Hepatocyte (in vitro differentiated cells): ENCODE measurements around the gene NOD1. TPM values are rescaled to one million over a fixed set of nuclear protein-coding genes. Genes with fewer than 3 reads are reported as not detected.
A peak's percentile ranks its signal among the peaks of the same experiment; 100 is the strongest.

Experiments used
- DNase-seq: peaks from one replicate; pipeline ENCODE4 v3.0.0-alpha.2; 2016; ENCODE audit warnings: low spot score
- H2AFZ ChIP-seq: fragments of 200-600 bp; sonication (generic); 2 replicates; pipeline ENCODE4 v1.6.0; 2016; ENCODE audit warnings: antibody characterized with exemption, mild to moderate bottlenecking
- H3K27ac ChIP-seq: fragments of 200-600 bp; sonication (generic); 2 replicates; pipeline ENCODE4 v1.5.1; 2016; ENCODE audit warnings: mild to moderate bottlenecking
- H3K27me3 ChIP-seq: fragments of 200-600 bp; sonication (generic); 2 replicates; pipeline ENCODE4 v1.6.1; 2016
- H3K36me3 ChIP-seq: fragments of 200-600 bp; sonication (generic); replicated peaks from 2 replicates; pipeline ENCODE4 v1.5.1; 2016; ENCODE audit warnings: low read depth; ENCODE audit not compliant: insufficient read depth
- H3K4me1 ChIP-seq: fragments of 200-600 bp; sonication (generic); 2 replicates; pipeline ENCODE4 v1.5.1; 2016; ENCODE audit warnings: mild to moderate bottlenecking, moderate library complexity; ENCODE audit not compliant: insufficient read depth
- H3K4me2 ChIP-seq: fragments of 200-600 bp; sonication (generic); 2 replicates; pipeline ENCODE4 v1.6.0; 2016
- H3K4me3 ChIP-seq: fragments of 200-600 bp; sonication (generic); 2 replicates; pipeline ENCODE4 v1.5.1; 2016; ENCODE audit warnings: mild to moderate bottlenecking
- H3K79me2 ChIP-seq: fragments of 200-600 bp; sonication (generic); 2 replicates; pipeline ENCODE4 v1.6.0; 2017; ENCODE audit warnings: mild to moderate bottlenecking
- H3K9me2 ChIP-seq: fragments of 200-600 bp; sonication (generic); replicated peaks from 2 replicates; pipeline ENCODE4 v1.6.0; 2017; ENCODE audit warnings: mild to moderate bottlenecking; ENCODE audit not compliant: insufficient read depth
- H3K9me3 ChIP-seq: fragments of 200-600 bp; sonication (generic); 2 replicates; pipeline ENCODE4 v1.5.1; 2016; ENCODE audit warnings: low read depth, mild to moderate bottlenecking
- H4K20me1 ChIP-seq: fragments of 200-600 bp; sonication (generic); 2 replicates; pipeline ENCODE4 v1.6.0; 2016; ENCODE audit warnings: mild to moderate bottlenecking; ENCODE audit not compliant: insufficient read depth, poor library complexity, severe bottlenecking
- EZH2 ChIP-seq: fragments of 200-600 bp; sonication (generic); IDR thresholded peaks from 2 replicates; pipeline ENCODE4 v1.6.1; 2016; ENCODE audit warnings: antibody characterized with exemption, mild to moderate bottlenecking, borderline replicate concordance
- EZH2phosphoT487 ChIP-seq: fragments of 200-600 bp; sonication (generic); IDR thresholded peaks from one replicate; pipeline ENCODE4 v1.6.1; 2018; ENCODE audit warnings: antibody characterized with exemption, mild to moderate bottlenecking, low read depth, moderate library complexity; ENCODE audit not compliant: unreplicated experiment, severe bottlenecking
- WGBS: methylation state at CpG from one replicate; pipeline ENCODE4 v1.1.6; 2016; ENCODE audit warnings: low lambda C conversion rate; ENCODE audit errors: missing lambda C conversion rate; 5-methylcytosine and 5-hydroxymethylcytosine counted together
- polyA plus RNA-seq: library from polyadenylated mRNA; unstranded; fragments of >200 nt; fragmentation: Nextera tagmentation; extraction: Ambion mirVana; gene quantifications from 2 replicates; pipeline ENCODE4 v1.2.1, GENCODE V29; 2016
- total RNA-seq: library from RNA; depleted of rRNA; stranded (reverse); fragments of >200 nt; gene quantifications from 2 replicates; pipeline ENCODE4 v1.2.3, GENCODE V29; 2014
- TF ChIP-seq, protein P1 (sequence below): fragments of 200-600 bp; sonication (generic); IDR thresholded peaks from 2 replicates; pipeline ENCODE4 v1.5.1; 2016; ENCODE audit warnings: antibody characterized with exemption, mild to moderate bottlenecking; ENCODE audit not compliant: poor library complexity

Gene NOD1
- total and polyA plus RNA-seq, 2 experiments from 2014 or later = 3.0 to 6.1 TPM

DNA sequence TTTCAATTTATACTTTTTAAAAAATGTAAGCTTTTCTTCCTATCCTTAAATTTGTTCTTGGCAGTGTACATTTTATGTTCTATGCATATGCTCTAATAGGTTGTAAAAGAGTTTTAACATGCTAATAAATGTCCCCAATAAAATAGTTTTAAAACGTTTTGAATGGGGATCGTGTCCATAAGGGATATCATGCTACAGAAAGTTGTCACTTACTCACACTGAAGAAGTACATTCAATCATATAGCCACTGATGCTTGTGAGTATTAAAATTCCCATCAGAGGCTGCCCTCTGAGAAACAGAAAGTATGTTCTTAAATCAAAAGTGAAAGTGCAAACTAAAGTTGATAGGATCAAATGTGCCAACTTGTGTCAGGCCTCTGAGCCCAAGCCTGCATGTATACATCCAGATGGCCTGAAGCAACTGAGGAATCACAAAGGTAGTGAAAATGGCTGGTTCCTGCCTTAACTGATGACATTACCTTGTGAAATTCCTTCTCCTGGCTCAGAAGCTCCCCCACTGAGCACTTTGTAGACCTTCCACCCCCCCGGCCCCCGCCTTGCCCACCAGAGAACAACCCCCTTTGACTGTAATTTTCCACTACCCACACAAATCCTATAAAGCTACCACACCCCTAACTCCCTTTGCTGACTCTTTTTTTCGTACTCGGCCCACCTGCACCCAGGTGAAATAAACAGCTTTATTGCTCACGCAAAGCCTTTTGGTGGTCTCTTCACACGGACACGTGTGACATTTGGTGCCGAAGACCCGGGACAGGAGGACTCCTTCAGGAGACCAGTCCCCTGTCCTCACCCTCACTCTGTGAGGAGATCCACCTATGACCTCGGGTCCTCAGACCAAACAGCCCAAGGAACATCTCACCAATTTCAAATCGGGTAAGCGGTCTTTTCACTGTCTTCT, 877 bp upstream of the NOD1 start:
- no peaks in the 10 kb centered on the region for H4K20me1 ChIP-seq
- H3K36me3 ChIP-seq = no peaks in the 10 kb centered on the region
- DNase-seq = no peak
- H3K27me3 ChIP-seq = no peaks in the 10 kb centered on the region
- no peaks in the 10 kb centered on the region for H3K9me2 ChIP-seq
- peak overlapping the region; percentile 81 for H2AFZ ChIP-seq
- peak overlapping the region; percentile 87 for H3K4me3 ChIP-seq
- H3K79me2 ChIP-seq = peaks cover 4% of the 10 kb centered on the region
- peak overlapping the region; percentile 97 for H3K27ac ChIP-seq
- 88% methylated on average over 14 of the region's 14 CpGs for WGBS
- peak overlapping the region; percentile 88 for H3K4me2 ChIP-seq
- TF ChIP-seq EZH2phosphoT487 (no peak), EZH2 (no peak)
- TF ChIP-seq, protein P1, sequence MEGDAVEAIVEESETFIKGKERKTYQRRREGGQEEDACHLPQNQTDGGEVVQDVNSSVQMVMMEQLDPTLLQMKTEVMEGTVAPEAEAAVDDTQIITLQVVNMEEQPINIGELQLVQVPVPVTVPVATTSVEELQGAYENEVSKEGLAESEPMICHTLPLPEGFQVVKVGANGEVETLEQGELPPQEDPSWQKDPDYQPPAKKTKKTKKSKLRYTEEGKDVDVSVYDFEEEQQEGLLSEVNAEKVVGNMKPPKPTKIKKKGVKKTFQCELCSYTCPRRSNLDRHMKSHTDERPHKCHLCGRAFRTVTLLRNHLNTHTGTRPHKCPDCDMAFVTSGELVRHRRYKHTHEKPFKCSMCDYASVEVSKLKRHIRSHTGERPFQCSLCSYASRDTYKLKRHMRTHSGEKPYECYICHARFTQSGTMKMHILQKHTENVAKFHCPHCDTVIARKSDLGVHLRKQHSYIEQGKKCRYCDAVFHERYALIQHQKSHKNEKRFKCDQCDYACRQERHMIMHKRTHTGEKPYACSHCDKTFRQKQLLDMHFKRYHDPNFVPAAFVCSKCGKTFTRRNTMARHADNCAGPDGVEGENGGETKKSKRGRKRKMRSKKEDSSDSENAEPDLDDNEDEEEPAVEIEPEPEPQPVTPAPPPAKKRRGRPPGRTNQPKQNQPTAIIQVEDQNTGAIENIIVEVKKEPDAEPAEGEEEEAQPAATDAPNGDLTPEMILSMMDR = no peak
- no peaks in the 10 kb centered on the region for H3K9me3 ChIP-seq
- H3K4me1 ChIP-seq = peaks cover 28% of the 10 kb centered on the region

DNA sequence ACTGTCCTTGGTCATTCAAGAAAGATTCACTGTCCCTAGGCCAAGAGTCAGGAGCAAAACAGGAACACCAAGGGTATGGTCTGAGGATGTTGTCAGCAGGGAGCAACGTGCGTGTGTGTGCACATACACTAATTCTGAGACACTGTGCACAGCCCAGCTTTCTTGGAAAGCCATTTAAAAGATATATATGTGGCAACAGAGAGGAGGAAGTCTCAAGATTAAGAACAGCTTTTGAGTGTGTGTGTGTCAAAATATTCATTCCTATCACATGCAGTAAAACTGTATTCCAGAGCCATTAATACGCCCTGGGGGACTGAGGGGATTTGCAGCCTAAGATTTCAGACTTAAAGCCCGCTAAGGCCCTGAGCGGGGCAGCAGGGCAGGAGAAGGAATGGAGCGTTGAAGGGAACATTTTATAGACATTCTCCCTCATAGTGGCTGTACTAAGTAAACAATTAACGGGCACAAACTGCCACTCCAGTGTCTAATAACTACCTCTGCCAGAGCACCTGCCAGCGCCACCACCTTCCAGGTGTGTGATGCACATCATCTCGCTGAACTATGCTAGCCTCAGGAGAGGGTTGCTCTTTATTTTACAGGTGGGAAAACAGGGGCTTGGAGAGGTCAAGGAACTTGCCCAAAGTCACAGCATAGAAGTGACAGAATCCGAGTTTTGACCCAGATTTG, 2.0 kb downstream of the NOD1 start:
- WGBS = 65% methylated on average over 10 of the region's 10 CpGs
- H2AFZ ChIP-seq = no peak overlapping the region
- no peaks in the 10 kb centered on the region for H3K9me3 ChIP-seq
- no peak for DNase-seq
- peaks cover 46% of the 10 kb centered on the region for H3K4me1 ChIP-seq
- peak overlapping the region; percentile 88 for H3K4me2 ChIP-seq
- H3K79me2 ChIP-seq = peaks cover 4% of the 10 kb centered on the region
- no peaks in the 10 kb centered on the region for H3K9me2 ChIP-seq
- no peaks in the 10 kb centered on the region for H3K36me3 ChIP-seq
- peak overlapping the region; percentile 57 for H3K27ac ChIP-seq
- TF ChIP-seq, protein P1 = no peak
- no peak for TF ChIP-seq EZH2phosphoT487
- TF ChIP-seq EZH2 = no peak
- no peaks in the 10 kb centered on the region for H4K20me1 ChIP-seq
- H3K27me3 ChIP-seq = no peaks in the 10 kb centered on the region
- no peak overlapping the region for H3K4me3 ChIP-seq

DNA sequence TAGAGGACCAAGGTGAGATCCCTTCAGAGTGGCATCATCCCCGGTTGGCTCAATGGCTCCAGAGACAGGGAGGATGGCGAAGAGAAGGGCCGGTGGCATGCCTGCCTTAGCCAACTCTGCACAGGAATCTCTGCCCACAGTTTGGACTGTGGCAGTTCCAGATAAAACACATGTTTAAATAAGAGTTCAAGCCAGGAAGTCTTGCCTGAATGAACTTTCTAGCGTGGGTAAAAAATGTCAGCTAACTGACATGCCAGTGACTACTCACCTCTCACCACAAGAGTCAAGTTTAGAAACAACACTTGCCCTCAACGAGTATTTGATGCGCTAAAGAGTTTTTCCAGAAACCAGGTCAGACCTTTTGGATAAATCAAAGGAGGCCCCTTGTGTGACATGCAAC, 3.0 kb downstream of the NOD1 start:
- peaks cover 4% of the 10 kb centered on the region for H3K79me2 ChIP-seq
- H3K4me2 ChIP-seq = peak overlapping the region; percentile 88
- no peaks in the 10 kb centered on the region for H4K20me1 ChIP-seq
- H3K4me1 ChIP-seq = peaks cover 54% of the 10 kb centered on the region
- no peak overlapping the region for H3K27ac ChIP-seq
- H2AFZ ChIP-seq = no peak overlapping the region
- H3K9me2 ChIP-seq = no peaks in the 10 kb centered on the region
- WGBS = 69% methylated on average over 6 of the region's 6 CpGs
- no peaks in the 10 kb centered on the region for H3K27me3 ChIP-seq
- H3K36me3 ChIP-seq = no peaks in the 10 kb centered on the region
- H3K9me3 ChIP-seq = no peaks in the 10 kb centered on the region
- DNase-seq = no peak
- H3K4me3 ChIP-seq = no peak overlapping the region
- TF ChIP-seq EZH2phosphoT487 (no peak), EZH2 (no peak)
- TF ChIP-seq, protein P1 = no peak
